Bladder microvascular endothelial cell (primary cell): ENCODE measurements around the gene ACACA. TPM values are rescaled to one million over a fixed set of nuclear protein-coding genes. Genes with fewer than 3 reads are reported as not detected.

ENCODE experiments used
- total RNA-seq: library from RNA; depleted of rRNA; stranded (reverse); fragments of >200 nt; gene quantifications from 2 replicates; pipeline ENCODE4 v1.2.3, GENCODE V29; 2014

Gene ACACA
- 35.0 and 54.1 TPM in 2 replicates for total RNA-seq

DNA sequence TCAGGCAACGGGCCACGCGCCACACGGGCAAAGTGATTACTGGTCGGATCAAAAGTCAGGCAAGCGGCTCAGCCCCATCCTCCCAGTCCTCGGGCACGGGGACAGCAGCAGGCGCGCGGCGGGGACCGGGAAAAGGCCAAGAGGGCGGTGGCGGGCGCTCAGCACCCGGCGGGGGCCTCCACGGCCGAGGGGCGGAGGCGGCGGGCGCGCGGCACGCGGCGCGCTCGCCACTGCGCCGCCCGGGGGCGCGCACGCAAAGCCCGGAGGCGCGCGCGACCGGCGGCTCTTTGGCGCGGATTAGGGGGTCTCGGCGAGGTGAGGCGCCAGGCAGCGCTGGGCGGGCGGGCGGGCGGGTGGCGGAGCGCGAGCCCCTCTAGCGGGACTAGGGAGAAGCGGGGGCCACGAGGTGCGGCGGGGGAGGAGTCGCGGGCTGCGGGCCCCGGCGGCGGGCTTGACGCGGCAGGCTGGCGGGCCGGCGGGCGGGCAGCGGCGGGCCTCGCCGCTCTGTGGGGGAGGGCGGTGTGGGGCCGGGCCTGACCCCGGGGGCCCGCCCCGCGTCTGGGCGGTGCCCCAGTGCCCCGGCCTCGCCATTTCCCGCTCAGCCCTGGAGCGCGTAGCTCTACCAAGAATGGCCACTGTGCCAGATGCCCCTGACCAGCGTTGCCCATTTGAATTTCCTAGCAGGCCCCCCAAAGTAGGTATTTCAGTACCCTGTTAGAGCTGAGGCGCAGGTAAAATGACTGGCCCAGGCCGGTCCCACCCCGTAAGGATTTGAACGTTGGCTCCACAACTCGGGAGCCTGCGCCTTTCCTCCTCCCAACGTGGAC, at the start of gene ACACA, which contains the start of gene TADA2A:
Gene ACACA (minus strand): TSS at position 202 of the 827 bp plus-strand sequence. CDS start 537 bp downstream, outside the sequence.
Gene TADA2A (plus strand): TSS at position 252 of the 827 bp plus-strand sequence. CDS start 4,480 bp downstream, outside the sequence.

GRCh38 chr17:37375706-37376105, 30.9 kb downstream of the ACACA start, which contains the start of gene C17orf78:
Gene C17orf78, plus strand, starts transcription at chr17:37375985. Its CDS starts 108 bp downstream, at chr17:37376093.

Other genes starting within 250 kb of the ACACA start
- gene C17orf78, start 30.9 kb downstream of the ACACA start, total RNA-seq = not detected in 2 replicates
- 22.2 and 27.4 TPM in 2 replicates for gene TADA2A, start 50 bp upstream of the ACACA start, total RNA-seq
- gene DUSP14, start 83.1 kb upstream of the ACACA start, total RNA-seq = 30.8 and 35.7 TPM in 2 replicates
- 9.9 and 32.2 TPM in 2 replicates for gene SYNRG, start 202.6 kb upstream of the ACACA start, total RNA-seq
- 26.2 and 36.0 TPM in 2 replicates for gene DDX52, start 236.6 kb upstream of the ACACA start, total RNA-seq